K562 (cell line): ENCODE results near the gene RHEX. TPM values are rescaled to one million over a fixed set of nuclear protein-coding genes. Genes with fewer than 3 reads are reported as not detected.

Experiments used
- CLOCK ChIP-seq: fragments of 250-450 bp; sonication (Bioruptor Pico); IDR thresholded peaks from 2 replicates; pipeline ENCODE4 v1.4.0; 2020; ENCODE audit warnings: mild to moderate bottlenecking, moderate library complexity, borderline replicate concordance
- CREM ChIP-seq: IDR thresholded peaks from 2 replicates; pipeline ENCODE4 v1.6.1; 2014; ENCODE audit warnings: antibody characterized with exemption, low read depth
- GATA2 ChIP-seq: sonication (generic); formaldehyde crosslinking; IDR thresholded peaks from 2 replicates; pipeline ENCODE4 v1.4.0; 2020; ENCODE audit warnings: mild to moderate bottlenecking, missing genetic modification reagents
- MITF ChIP-seq: IDR thresholded peaks from 2 replicates; pipeline ENCODE4 v1.6.1; 2014; ENCODE audit warnings: antibody characterized with exemption
- NONO ChIP-seq, 2 experiments: fragments of 200-400 bp in 1 of 2; fragments of 450-650 bp in 1 of 2; formaldehyde crosslinking in 1 of 2; IDR thresholded peaks; 2 replicates each; pipeline ENCODE4 v1.6.1; 2017; ENCODE audit warnings: low read depth in 2 of 2, mild to moderate bottlenecking in 2 of 2, moderate library complexity in 2 of 2, low read length in 1 of 2
- SMARCE1 ChIP-seq: fragments of 450-650 bp; IDR thresholded peaks from 2 replicates; pipeline ENCODE4 v1.7.1; 2016; ENCODE audit warnings: mild to moderate bottlenecking
- ZNF12 ChIP-seq: sonication (generic); formaldehyde crosslinking; IDR thresholded peaks from 2 replicates; pipeline ENCODE4 v1.4.0; 2020; ENCODE audit warnings: mild to moderate bottlenecking, missing genetic modification reagents
- ZNF124 ChIP-seq: sonication (generic); formaldehyde crosslinking; IDR thresholded peaks from 2 replicates; pipeline ENCODE4 v1.8.1; 2022; ENCODE audit warnings: missing genetic modification reagents
- ZNF512 ChIP-seq: IDR thresholded peaks from 2 replicates; pipeline ENCODE4 v1.6.1; 2016; ENCODE audit warnings: missing genetic modification characterization, missing compliant biosample characterization
- ZNF57 ChIP-seq: fragments of 450-650 bp; formaldehyde crosslinking; IDR thresholded peaks from 2 replicates; pipeline ENCODE4 v1.4.0; 2020; ENCODE audit warnings: mild to moderate bottlenecking, moderate library complexity
- ZNF584 ChIP-seq: fragments of 200-800 bp; sonication (Bioruptor generic); IDR thresholded peaks from 2 replicates; pipeline ENCODE4 v1.6.1; 2016; ENCODE audit warnings: low read depth, mild to moderate bottlenecking, missing genetic modification characterization, missing compliant biosample characterization
- ZNF609 ChIP-seq: sonication (generic); formaldehyde crosslinking; IDR thresholded peaks from 2 replicates; pipeline ENCODE4 v1.8.1; 2023; ENCODE audit warnings: missing genetic modification reagents, mild to moderate bottlenecking, borderline replicate concordance
- polyA plus RNA-seq, 8 experiments: library from polyadenylated mRNA; depleted of rRNA in 4 of 8; stranded (reverse) in 5 of 8; unstranded in 3 of 8; fragments of >200 nt; fragmentation: Nextera tagmentation in 2 of 8; fragmentation: Illumina TruSeq in 1 of 8; extraction: Ambion mirVana in 2 of 8; extraction: Trizol in 1 of 8; gene quantifications; 2 replicates each; pipeline versions ENCODE4 v1.2.1 to v1.2.3, GENCODE V29; 2011 to 2014; ENCODE audit warnings: inconsistent platforms in 1 of 8, missing spikeins in 1 of 8
- total RNA-seq, 7 experiments: library from RNA; depleted of rRNA in 6 of 7; stranded (reverse); fragments of >200 nt in 6 of 7; fragmentation: Illumina TruSeq in 2 of 7; extraction: Trizol in 2 of 7; gene quantifications; 2 replicates each; pipeline versions ENCODE4 v1.2.1 to v1.2.3, GENCODE V29; 2011 to 2021; ENCODE audit warnings: low replicate concordance in 1 of 7
- TF ChIP-seq, protein P1 (sequence below): IDR thresholded peaks from 2 replicates; pipeline ENCODE4 v1.6.1; 2012; ENCODE audit warnings: low read depth, low read length, improper control_type of control experiment, borderline replicate concordance
- TF ChIP-seq, protein P2 (sequence below): fragments of 250-450 bp; sonication (Bioruptor Pico); IDR thresholded peaks from 2 replicates; pipeline ENCODE4 v1.6.1; 2021; ENCODE audit warnings: mild to moderate bottlenecking

RHEX gene
- total and polyA plus RNA-seq, 9 of the 15 experiments (the other 6 are each of a cell fraction or from before 2014, with no cell fraction given), result not detected

GRCh38 chr1:206011057-206011456 is 41.9 kb upstream of the RHEX start (continued):
- TF ChIP-seq ZNF512 (tag) (no peak), CLOCK (no peak), GATA2 (CRISPR knock-in tag) (no peak), CREM (no peak), NONO (IDR thresholded peaks at IDR 0.05; ENCODE audit: low read depth in 2 of 2, low read length in 1 of 2) (no peak), SMARCE1 (no peak), MITF (no peak), ZNF584 (CRISPR knock-in tag) (no peak), ZNF12 (no peak), ZNF609 (CRISPR knock-in tag) (no peak), ZNF124 (CRISPR knock-in tag) (no peak), ZNF57 (no peak)
- TF ChIP-seq, protein P1, sequence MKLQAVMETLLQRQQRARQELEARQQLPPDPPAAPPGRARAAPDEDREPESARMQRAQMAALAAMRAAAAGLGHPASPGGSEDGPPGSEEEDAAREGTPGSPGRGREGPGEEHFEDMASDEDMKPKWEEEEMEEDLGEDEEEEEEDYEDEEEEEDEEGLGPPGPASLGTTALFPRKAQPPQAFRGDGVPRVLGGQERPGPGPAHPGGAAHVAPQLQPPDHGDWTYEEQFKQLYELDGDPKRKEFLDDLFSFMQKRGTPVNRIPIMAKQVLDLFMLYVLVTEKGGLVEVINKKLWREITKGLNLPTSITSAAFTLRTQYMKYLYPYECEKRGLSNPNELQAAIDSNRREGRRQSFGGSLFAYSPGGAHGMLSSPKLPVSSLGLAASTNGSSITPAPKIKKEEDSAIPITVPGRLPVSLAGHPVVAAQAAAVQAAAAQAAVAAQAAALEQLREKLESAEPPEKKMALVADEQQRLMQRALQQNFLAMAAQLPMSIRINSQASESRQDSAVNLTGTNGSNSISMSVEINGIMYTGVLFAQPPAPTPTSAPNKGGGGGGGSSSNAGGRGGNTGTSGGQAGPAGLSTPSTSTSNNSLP, result no peak
- TF ChIP-seq, protein P2, sequence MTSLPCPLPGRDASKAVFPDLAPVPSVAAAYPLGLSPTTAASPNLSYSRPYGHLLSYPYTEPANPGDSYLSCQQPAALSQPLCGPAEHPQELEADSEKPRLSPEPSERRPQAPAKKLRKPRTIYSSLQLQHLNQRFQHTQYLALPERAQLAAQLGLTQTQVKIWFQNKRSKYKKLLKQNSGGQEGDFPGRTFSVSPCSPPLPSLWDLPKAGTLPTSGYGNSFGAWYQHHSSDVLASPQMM (CRISPR knock-in tag), result no peak
